Measurements from ENCODE around the gene C5orf15. TPM values are rescaled to one million over a fixed set of nuclear protein-coding genes. Genes with fewer than 3 reads are reported as not detected.

C5orf15 gene
- total RNA-seq, 4 donors from 2014 or later = 36.5 to 91.7 (median 45.6) TPM

DNA sequence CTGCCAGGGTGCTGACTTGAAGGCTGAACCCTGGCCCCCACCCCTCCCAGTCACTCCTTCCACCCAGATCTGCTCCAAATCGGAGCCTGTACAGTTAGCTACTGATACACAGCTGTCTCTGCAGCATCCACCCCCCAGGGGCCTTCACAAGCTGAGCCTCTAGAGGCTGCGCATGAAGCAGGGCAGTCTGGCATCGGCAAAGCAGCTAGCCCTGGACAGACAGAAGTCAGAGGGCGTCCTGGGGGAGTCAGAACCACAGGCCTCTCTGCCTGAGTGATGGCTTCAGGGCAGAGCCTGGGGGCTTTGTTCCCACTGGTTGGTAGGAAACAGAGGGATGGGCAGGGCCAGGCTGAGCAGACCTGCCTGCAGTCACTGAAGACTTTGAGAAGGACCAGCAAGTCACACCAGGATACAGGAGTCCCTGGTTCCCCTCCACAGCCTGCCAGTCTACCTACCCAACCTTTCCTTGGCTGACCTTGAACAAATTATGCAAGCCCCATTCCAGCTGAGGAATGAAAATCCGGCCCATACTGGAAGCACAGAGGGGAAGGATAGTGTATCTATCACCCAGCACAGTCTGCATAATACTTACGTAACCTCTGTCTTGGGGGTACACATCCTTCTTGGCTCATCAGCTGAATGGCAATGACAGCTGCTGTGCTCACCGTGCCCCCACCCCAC, 27.6 kb upstream of the C5orf15 start:
- no peak for DNase-seq
- in situ Hi-C loops (cut with MboI; ENCODE audit: low pct_ligation_motif_present in 1 of 4, low pct_unique_long_range_greater_than_20kb in 1 of 4, low sequenced_read_pairs in 3 of 4) = no loop called here
- Histone ChIP-seq H3K27me3 (no peaks in the 10 kb centered on the region), H3K9me3 (no peaks in the 10 kb centered on the region), H3K4me3 (no peak overlapping the region), H3K27ac (no peak overlapping the region), H3K4me1 (peaks cover 45 to 72% (median 52%) of the 10 kb centered on the region in 4 donors), H3K36me3 (peaks cover 0 to 5% (median 0%) of the 10 kb centered on the region in 4 donors)
- WGBS, 2 donors (ENCODE audit: low coverage in 1 of 2) = 56 to 75% methylated on average over 3 to 7 of the region's 7 CpGs
- TF ChIP-seq POLR2AphosphoS5 (IDR thresholded peaks at IDR 0.05) (no peak), EP300 (IDR thresholded peaks at IDR 0.05; ENCODE audit: low read depth) (no peak), POLR2A (IDR thresholded peaks at IDR 0.05) (no peak)
- TF ChIP-seq, protein P1, sequence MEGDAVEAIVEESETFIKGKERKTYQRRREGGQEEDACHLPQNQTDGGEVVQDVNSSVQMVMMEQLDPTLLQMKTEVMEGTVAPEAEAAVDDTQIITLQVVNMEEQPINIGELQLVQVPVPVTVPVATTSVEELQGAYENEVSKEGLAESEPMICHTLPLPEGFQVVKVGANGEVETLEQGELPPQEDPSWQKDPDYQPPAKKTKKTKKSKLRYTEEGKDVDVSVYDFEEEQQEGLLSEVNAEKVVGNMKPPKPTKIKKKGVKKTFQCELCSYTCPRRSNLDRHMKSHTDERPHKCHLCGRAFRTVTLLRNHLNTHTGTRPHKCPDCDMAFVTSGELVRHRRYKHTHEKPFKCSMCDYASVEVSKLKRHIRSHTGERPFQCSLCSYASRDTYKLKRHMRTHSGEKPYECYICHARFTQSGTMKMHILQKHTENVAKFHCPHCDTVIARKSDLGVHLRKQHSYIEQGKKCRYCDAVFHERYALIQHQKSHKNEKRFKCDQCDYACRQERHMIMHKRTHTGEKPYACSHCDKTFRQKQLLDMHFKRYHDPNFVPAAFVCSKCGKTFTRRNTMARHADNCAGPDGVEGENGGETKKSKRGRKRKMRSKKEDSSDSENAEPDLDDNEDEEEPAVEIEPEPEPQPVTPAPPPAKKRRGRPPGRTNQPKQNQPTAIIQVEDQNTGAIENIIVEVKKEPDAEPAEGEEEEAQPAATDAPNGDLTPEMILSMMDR (IDR thresholded peaks at IDR 0.05) = no peak
- intact Hi-C loops (cut with DNase I; ENCODE audit: low total_unique reads) = no loop called here

DNA sequence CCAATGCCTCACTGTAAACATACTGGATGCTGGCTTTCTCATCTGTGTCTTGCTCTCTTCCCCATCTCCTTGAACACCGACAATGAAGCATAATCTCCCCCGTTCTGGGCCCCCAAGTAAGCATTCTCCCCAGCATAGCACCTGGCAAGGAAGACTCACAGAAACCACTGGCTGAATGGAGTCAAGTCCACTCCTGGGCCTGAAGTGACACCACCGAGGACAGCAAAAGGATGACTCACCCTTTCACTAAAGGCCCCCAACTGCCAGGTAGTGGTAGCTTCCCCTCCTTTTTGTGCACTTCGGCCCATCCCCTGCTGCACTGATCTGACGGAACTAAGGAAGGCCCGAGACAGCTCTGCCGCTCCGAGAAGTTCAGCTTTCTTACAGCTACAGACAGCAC, 26.9 kb upstream of the C5orf15 start:
- H3K4me3 ChIP-seq = no peak overlapping the region
- 73 to 93% methylated on average over 3 to 8 of the region's 8 CpGs for WGBS, 2 donors (ENCODE audit: low coverage in 1 of 2)
- intact Hi-C loops (cut with DNase I; ENCODE audit: low total_unique reads) = no loop called here
- H3K9me3 ChIP-seq = no peaks in the 10 kb centered on the region
- peaks cover 38 to 66% (median 45%) of the 10 kb centered on the region in 4 donors for H3K4me1 ChIP-seq
- no peak for TF ChIP-seq EP300 (IDR thresholded peaks at IDR 0.05; ENCODE audit: low read depth)
- no peak for TF ChIP-seq POLR2A (IDR thresholded peaks at IDR 0.05)
- no peak for TF ChIP-seq POLR2AphosphoS5 (IDR thresholded peaks at IDR 0.05)
- TF ChIP-seq, protein P1 (IDR thresholded peaks at IDR 0.05) = no peak
- H3K27ac ChIP-seq = no peak overlapping the region
- in situ Hi-C loops (cut with MboI; ENCODE audit: low pct_ligation_motif_present in 1 of 4, low pct_unique_long_range_greater_than_20kb in 1 of 4, low sequenced_read_pairs in 3 of 4) = no loop called here
- DNase-seq = no peak
- peaks cover 0 to 8% (median 2%) of the 10 kb centered on the region in 4 donors for H3K36me3 ChIP-seq
- no peaks in the 10 kb centered on the region for H3K27me3 ChIP-seq

DNA sequence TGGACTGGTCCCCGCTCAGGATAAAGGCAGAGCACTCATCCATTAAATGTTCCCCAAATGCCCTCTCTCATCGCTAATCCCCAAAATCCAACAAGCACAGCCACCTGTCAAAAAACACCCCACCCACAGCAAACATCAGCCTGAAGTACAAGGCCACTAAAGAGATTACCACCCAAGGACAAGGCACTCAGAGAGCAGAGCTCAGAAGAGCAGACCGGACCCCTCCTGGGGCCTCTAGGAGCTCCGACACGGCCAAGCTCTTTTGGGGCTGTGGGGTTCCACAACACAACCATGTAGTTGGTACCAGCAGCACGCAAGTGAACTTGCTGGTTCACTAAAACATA, 26.5 kb upstream of the C5orf15 start:
- H3K36me3 ChIP-seq = peaks cover 0 to 12% (median 4%) of the 10 kb centered on the region in 4 donors
- TF ChIP-seq, protein P1 (IDR thresholded peaks at IDR 0.05) = no peak
- TF ChIP-seq POLR2A (IDR thresholded peaks at IDR 0.05) (no peak), EP300 (IDR thresholded peaks at IDR 0.05; ENCODE audit: low read depth) (no peak), POLR2AphosphoS5 (IDR thresholded peaks at IDR 0.05) (no peak)
- 76 to 89% methylated on average over 3 to 6 of the region's 6 CpGs for WGBS, 2 donors (ENCODE audit: low coverage in 1 of 2)
- H3K27me3 ChIP-seq = no peaks in the 10 kb centered on the region
- intact Hi-C loops (cut with DNase I; ENCODE audit: low total_unique reads) (no loop called here), in situ Hi-C loops (cut with MboI; ENCODE audit: low pct_ligation_motif_present in 1 of 4, low pct_unique_long_range_greater_than_20kb in 1 of 4, low sequenced_read_pairs in 3 of 4) (no loop called here)
- peaks cover 35 to 63% (median 42%) of the 10 kb centered on the region in 4 donors for H3K4me1 ChIP-seq
- no peak overlapping the region for H3K4me3 ChIP-seq
- no peak for DNase-seq
- no peaks in the 10 kb centered on the region for H3K9me3 ChIP-seq
- no peak overlapping the region for H3K27ac ChIP-seq

- H3K27ac ChIP-seq = no peak overlapping the region
- H3K4me1 ChIP-seq = peaks cover 30 to 57% (median 36%) of the 10 kb centered on the region in 4 donors
- intact Hi-C loops (cut with DNase I; ENCODE audit: low total_unique reads) = no loop called here
- WGBS, 2 donors (ENCODE audit: low coverage in 1 of 2) = 52 to 74% methylated on average over 3 to 9 of the region's 9 CpGs
- DNase-seq = no peak
- in situ Hi-C loops (cut with MboI; ENCODE audit: low pct_ligation_motif_present in 1 of 4, low pct_unique_long_range_greater_than_20kb in 1 of 4, low sequenced_read_pairs in 3 of 4) = no loop called here
- no peaks in the 10 kb centered on the region for H3K9me3 ChIP-seq
- peaks cover 0 to 17% (median 6%) of the 10 kb centered on the region in 4 donors for H3K36me3 ChIP-seq
- H3K27me3 ChIP-seq = no peaks in the 10 kb centered on the region
- no peak for TF ChIP-seq POLR2A (IDR thresholded peaks at IDR 0.05)
- TF ChIP-seq POLR2AphosphoS5 (IDR thresholded peaks at IDR 0.05) = no peak
- TF ChIP-seq EP300 (IDR thresholded peaks at IDR 0.05; ENCODE audit: low read depth) = no peak
- TF ChIP-seq, protein P1 (IDR thresholded peaks at IDR 0.05) = no peak
- no peak overlapping the region for H3K4me3 ChIP-seq
Measured at GRCh38 chr5:133994297-133994989, 26.0 kb upstream of the C5orf15 start.

Data from transverse colon (tissue), 4 donors.